Psoas muscle (tissue), 8 donors: Measurements from ENCODE around the gene POLR2J3. TPM values are rescaled to one million over a fixed set of nuclear protein-coding genes. Genes with fewer than 3 reads are reported as not detected.
A peak's percentile ranks its signal among the peaks of the same experiment; 100 is the strongest.
"Not testable (repeated sequence)": the region's sequence is repeated elsewhere in the genome, so short reads cannot be mapped to it uniquely, and the experiment has no call there.

Experiments
- ATAC-seq, 4 donors: fragments of 200-7000 bp; cut with Tn5 transposase; one replicate each; pipeline ENCODE4 v1.9.1; 2020; ENCODE audit warnings: moderate library complexity in 3 of 4, mild to moderate bottlenecking in 2 of 4
- DNase-seq, 2 donors: peaks; one replicate each; pipeline ENCODE4 v3.0.0-alpha.2; 2020
- H3K27ac ChIP-seq: fragments of 200-600 bp; one replicate; pipeline ENCODE4 v1.8.0; 2022
- H3K27me3 ChIP-seq, 3 donors: fragments of 200-600 bp in 1 of 3; one replicate each; pipeline versions ENCODE4 v1.6.1 to v1.8.0; 2013 to 2022; ENCODE audit warnings: low read length in 2 of 3, mild to moderate bottlenecking in 2 of 3, moderate library complexity in 1 of 3; ENCODE audit not compliant: insufficient read depth in 3 of 3
- H3K36me3 ChIP-seq, 2 donors: fragments of 200-600 bp in 1 of 2; one replicate each; pipeline versions ENCODE4 v1.6.1 to v1.8.0; 2013 to 2022; ENCODE audit warnings: low read depth in 1 of 2, mild to moderate bottlenecking in 1 of 2, moderate library complexity in 1 of 2; ENCODE audit not compliant: insufficient read depth in 1 of 2
- H3K4me1 ChIP-seq: fragments of 200-600 bp; one replicate; pipeline ENCODE4 v1.8.0; 2022
- H3K4me3 ChIP-seq: fragments of 200-600 bp; one replicate; pipeline ENCODE4 v1.8.0; 2022; ENCODE audit warnings: mild to moderate bottlenecking
- H3K9me3 ChIP-seq: fragments of 200-600 bp; one replicate; pipeline ENCODE4 v1.8.0; 2022
- WGBS, 3 donors: extraction: QIAGEN DNeasy Blood & Tissue Kit; methylation state at CpG; one replicate each; pipeline versions ENCODE4 v1.1.6 to v1.1.7; 2013; 5-methylcytosine and 5-hydroxymethylcytosine counted together
- intact Hi-C, 2 donors: fragments of 100-400 bp; cut with DNase I; formaldehyde crosslinking; loops; one replicate each; pipeline versions ENCODE4 v1.11.0 to v1.14.2; 2022
- long read RNA-seq, 2 donors: library from polyadenylated mRNA; unstranded; transcript quantifications; one replicate each; pipeline ENCODE4 v2.0.0, GENCODE V29; 2021
- polyA plus RNA-seq, 3 donors: library from polyadenylated mRNA; stranded (reverse); fragments of 200-250 nt; gene quantifications; one replicate each; pipeline ENCODE4 v1.2.3, GENCODE V29; 2013
- total RNA-seq, 4 donors: library from RNA; stranded (reverse); fragmentation: NEBNext Ultra II Directional in 2 of 4; extraction: Animal tissue kit (Norgen Biotek cat#: 25700) in 2 of 4; gene quantifications; one replicate each; pipeline versions ENCODE4 v1.2.1 to v1.2.4, GENCODE V29; 2021 to 2023
- TF ChIP-seq, protein P1 (sequence below): fragments of 200-600 bp; IDR thresholded peaks from one replicate; pipeline ENCODE4 v1.8.0; 2022; ENCODE audit warnings: antibody characterized with exemption
- donor health status: healthy with polysubstance abuse.
- donor health status: DM: no; HTN: no; CAD: no; lungs with moderate emphysema.
- donor health status: Bipolar disorder and iron deficiency.
- donor health status: healthy.
- donor health status: DM: yes; HTN: yes; CAD: no.
- donor health status: DM: no; HTN: no; CAD: no.
- donor health status: DM: no; HTN: no; CAD: no.
- donor health status: DM: yes; HTN: yes; CAD: no.

The POLR2J3 gene
- total RNA-seq (10 to 100 TPM in 2 of 4 donors, 1 to 10 TPM in 2; 9.3 to 14.6 (median 11.1) TPM), polyA plus RNA-seq (10 to 100 TPM; 35.4 to 85.3 (median 46.0) TPM)
- long read RNA-seq, donor 1, partial matches to known transcripts = 0 of 2 reads
- long read RNA-seq, donor 1, other reads (novel, unspliced or antisense) = 0 of 2 reads
- long read RNA-seq, donor 2, full-length matches to known transcripts = 10 of 11 reads
- long read RNA-seq, donor 2, partial matches to known transcripts = 0 of 11 reads
- long read RNA-seq, donor 2, other reads (novel, unspliced or antisense) = 1 of 11 reads

DNA sequence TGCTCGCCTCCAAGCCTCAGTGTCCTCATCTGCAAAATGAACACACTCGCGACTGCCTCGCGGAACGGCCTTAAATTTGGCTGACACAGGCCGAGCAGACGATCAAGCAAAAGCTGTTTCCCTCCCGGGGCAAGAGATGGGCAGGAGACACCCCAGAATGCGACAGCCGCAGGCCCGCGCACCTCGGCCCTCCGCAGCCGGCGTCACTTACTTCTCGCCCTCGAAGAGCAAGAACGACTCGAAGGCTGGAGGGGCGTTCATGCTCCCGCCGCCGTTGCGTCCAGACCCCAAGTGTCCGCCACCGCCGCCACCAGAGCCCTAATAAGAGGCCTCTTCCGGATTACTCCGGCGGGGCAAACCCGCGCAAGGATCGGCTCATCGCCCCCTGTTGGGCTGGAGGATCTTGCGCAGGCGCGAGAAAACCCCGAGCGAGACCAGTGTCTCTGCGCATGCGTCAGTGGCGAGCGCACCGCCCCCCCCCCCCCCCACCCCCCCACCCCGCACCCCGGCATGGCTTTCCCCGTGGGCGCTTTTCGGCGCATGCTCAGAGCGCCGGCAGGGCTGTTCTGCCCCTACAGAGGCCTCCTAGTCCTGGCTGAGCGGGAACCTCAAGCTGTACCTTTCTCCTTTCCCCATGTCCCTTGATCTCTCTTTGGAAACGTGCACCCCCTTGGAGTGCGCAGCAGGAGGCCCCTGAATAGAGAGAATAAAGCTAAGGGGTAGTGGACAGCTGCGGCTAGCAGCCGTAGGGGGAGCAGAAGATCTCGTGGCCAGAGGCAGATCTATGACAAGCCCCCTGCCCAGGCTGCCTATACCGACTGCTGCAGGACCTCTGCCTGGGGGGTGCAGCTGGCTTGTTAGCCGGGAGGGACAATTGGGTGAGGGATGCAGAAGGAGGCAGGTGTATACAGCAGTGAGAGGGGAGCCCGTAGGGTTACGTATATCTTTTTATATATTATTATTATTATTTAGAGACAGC is at the start of gene POLR2J3:
POLR2J3 (minus strand) TSS at position 323 of the 979 bp plus-strand sequence; CDS start at position 261, 62 bp downstream.
- 0% methylated on average over 41 to 54 of the region's 64 CpGs for WGBS, 3 donors
- H3K9me3 ChIP-seq, H3K27me3 ChIP-seq, H3K36me3 ChIP-seq, intact Hi-C loops, H3K4me1 ChIP-seq: not testable (repeated sequence)
- ATAC-seq (peak; percentile 88 to 93 (median 92)), DNase-seq (peak; percentile 97 to 99)
- TF ChIP-seq, protein P1, sequence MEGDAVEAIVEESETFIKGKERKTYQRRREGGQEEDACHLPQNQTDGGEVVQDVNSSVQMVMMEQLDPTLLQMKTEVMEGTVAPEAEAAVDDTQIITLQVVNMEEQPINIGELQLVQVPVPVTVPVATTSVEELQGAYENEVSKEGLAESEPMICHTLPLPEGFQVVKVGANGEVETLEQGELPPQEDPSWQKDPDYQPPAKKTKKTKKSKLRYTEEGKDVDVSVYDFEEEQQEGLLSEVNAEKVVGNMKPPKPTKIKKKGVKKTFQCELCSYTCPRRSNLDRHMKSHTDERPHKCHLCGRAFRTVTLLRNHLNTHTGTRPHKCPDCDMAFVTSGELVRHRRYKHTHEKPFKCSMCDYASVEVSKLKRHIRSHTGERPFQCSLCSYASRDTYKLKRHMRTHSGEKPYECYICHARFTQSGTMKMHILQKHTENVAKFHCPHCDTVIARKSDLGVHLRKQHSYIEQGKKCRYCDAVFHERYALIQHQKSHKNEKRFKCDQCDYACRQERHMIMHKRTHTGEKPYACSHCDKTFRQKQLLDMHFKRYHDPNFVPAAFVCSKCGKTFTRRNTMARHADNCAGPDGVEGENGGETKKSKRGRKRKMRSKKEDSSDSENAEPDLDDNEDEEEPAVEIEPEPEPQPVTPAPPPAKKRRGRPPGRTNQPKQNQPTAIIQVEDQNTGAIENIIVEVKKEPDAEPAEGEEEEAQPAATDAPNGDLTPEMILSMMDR = peak; percentile 54
- peak within 1 kb of the TSS; percentile 77 for H3K27ac ChIP-seq
- H3K4me3 ChIP-seq = peak within 1 kb of the TSS; percentile 75

DNA sequence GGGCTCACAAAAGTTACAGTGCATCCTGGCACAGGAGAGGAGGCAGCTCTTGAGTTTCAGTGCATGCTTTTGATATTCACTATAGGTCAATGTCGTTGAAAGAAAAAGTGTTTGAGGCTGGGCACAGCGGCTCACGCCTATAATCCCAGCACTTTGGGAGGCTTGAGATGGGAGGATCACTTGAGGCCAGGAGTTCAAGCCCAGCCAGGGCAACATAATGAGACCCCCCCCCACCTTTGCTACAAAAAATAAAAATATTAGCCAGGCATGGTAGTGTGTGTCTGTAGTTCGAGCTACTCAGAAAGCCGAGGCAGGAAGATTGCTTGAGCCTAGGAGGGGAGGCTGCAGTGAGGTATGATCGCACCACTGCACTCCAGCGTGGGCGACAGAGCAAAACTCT is 45.7 kb upstream of the POLR2J3 start:
- ATAC-seq, H3K4me3 ChIP-seq, H3K27me3 ChIP-seq, intact Hi-C loops, H3K27ac ChIP-seq, H3K4me1 ChIP-seq, H3K36me3 ChIP-seq, DNase-seq, H3K9me3 ChIP-seq: not testable (repeated sequence)
- WGBS, 3 donors = 80 to 89% (median 83%) methylated on average over 3 to 5 of the region's 8 CpGs

DNA sequence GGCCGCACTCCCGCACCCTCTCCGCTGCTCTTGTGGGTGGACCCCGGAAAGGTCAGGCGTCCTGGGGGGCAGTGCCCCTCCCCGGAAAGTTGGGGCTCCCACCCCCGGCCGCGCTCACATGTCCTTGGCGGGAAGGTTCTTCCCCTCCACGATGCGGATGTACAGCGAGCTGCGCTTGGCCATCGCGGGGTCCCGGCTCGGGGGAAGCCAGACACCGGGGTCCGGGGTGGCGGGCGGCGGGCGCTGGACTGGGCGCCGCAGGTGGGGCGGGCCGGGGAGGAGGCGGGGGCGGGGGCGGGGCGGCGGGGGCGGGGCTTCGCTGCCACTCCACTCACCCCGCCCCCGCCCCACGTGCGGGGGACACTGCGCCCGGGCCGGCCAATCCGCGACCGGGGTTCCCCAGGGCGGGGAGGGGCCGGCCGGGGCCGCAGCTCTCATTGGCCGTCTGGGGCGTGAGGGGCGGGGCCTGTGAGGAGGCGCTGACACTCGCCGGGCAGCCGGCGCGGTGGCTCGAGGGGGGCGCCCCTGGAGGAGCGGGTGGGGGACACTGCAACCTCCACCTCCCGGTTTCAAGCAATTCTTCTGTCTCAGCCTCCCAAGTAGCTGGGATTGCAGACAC is 44.2 kb upstream of the POLR2J3 start, which contains the start of gene RASA4:
RASA4 (minus strand) TSS at position 250 of the 619 bp plus-strand sequence; CDS start at position 183, 67 bp downstream.
- H3K4me1 ChIP-seq, H3K27me3 ChIP-seq, H3K36me3 ChIP-seq, intact Hi-C loops, H3K9me3 ChIP-seq: not testable (repeated sequence)
- DNase-seq = peak; percentile 53 to 73
- 0 to 1% (median 1%) methylated on average over 11 to 22 of the region's 62 CpGs for WGBS, 3 donors
- Histone ChIP-seq H3K4me3 (peak within 1 kb of the TSS; percentile 61), H3K27ac (peak within 1 kb of the TSS; percentile 80)
- ATAC-seq = peak; percentile 69 to 76 (median 72)

DNA sequence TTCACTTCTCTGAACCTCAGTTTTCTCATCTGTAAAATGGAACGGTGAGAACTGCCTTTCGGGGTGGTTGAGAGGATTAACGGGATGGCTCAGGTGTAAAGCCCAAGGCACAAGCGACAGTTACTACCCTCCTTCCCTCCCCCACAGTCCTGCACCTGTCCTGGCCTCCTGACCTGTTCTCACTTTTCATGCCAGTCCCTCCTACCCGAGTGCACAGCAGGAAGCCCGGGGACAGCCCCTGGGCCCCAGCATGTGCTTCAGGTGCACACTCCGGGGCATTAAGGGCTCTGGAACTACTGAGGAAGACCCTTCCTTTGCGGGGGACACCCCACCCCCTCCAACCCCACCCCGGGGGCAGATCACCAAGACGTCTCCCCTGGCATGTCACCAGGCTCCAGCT is 43.5 kb upstream of the POLR2J3 start:
- H3K27ac ChIP-seq, H3K36me3 ChIP-seq, H3K27me3 ChIP-seq, H3K9me3 ChIP-seq, intact Hi-C loops, H3K4me1 ChIP-seq, DNase-seq, H3K4me3 ChIP-seq: not testable (repeated sequence)
- ATAC-seq = peak in 3 of 4 donors; percentile 2 to 52 (median 12)
- WGBS, 3 donors = no CpG with 5 or more reads among the region's 10 CpGs

DNA sequence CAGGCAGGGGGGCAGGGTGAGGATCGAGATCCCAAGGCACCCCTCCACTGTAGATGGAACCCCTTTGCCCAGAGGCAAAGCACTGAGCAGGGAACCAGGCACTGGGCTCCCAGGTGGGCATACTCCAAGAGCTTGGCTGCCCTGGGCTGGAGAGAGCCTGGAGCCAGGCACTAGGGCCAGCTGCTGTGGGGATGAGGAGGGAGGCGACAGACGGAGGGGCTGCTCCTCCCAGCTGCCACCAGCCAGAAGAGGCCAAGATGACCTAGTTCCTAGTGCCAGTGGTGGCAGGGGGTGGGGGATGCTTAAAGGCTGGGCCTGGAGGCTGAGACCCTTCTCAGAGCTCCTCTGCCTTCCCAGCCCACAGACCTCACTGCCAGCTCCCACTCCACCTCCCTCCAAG is 42.5 kb upstream of the POLR2J3 start:
- H3K9me3 ChIP-seq, H3K36me3 ChIP-seq, intact Hi-C loops, H3K27ac ChIP-seq, H3K4me1 ChIP-seq, H3K4me3 ChIP-seq, H3K27me3 ChIP-seq, DNase-seq: not testable (repeated sequence)
- peak; percentile 24 to 59 (median 39) for ATAC-seq
- WGBS, 3 donors = no CpG with 5 or more reads among the region's 3 CpGs

DNA sequence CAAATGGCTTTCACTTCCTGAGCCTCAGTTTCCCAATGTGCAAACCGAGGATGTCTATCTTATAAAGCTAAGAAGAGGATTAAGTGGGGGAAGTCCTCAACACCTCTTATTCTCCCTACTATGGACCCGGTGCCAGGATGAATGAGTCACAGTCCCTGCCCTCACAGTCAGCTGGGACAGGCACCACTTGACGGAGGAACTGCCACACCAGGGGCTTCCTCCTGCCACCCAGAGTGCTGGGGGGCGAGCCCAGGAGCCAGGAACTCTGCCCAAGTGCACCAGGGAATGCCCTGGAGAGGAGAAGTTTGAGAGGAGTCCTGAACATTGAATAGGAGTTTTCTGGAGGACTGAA is 41.9 kb upstream of the POLR2J3 start:
- H3K27me3 ChIP-seq, intact Hi-C loops, H3K4me1 ChIP-seq, DNase-seq, H3K4me3 ChIP-seq, H3K9me3 ChIP-seq, H3K36me3 ChIP-seq, H3K27ac ChIP-seq: not testable (repeated sequence)
- WGBS, 3 donors = no CpG with 5 or more reads among the region's 4 CpGs
- peak; percentile 49 to 67 (median 59) for ATAC-seq

DNA sequence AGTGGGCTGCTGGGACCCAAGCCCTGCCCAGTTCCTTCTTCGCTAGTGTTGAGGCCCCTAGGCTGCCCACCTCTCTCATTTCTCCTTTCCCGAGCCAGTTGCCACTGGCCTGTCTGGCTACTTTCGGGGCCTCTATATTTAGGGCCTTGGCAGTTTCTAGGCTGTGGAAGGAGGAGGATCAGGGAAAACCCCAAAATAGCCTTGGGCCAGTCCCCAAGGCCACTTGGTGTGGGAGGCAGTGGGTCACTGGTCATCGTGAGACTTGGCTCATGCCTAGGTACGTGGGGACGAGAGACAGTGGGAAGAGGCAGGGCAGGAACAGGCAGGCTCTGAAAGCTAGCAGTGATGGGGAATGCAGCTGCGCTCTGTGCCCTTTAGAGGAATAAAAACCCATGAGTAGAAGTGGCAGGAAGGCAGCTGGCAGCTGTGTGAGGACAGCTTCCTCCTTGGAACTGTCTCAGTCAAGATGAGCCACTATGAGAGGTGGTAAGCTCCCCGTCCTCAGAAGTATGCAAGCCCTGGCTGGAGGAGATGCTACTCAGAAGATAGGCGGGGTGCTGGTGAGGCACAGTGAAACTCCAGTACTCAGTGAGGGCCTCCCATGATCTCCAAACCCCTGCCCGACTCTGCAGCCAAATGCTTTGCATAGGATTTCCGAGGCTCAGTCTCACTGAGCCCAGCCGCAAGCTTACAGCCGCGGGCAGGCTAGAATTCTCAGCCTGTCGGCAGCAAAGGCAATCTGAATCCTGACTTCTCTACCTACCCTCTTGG is 41.4 kb upstream of the POLR2J3 start:
- H3K4me3 ChIP-seq, intact Hi-C loops, H3K4me1 ChIP-seq, H3K9me3 ChIP-seq, H3K36me3 ChIP-seq, H3K27me3 ChIP-seq: not testable (repeated sequence)
- ATAC-seq (peak; percentile 36 to 62 (median 48)), DNase-seq (peak; percentile 30 to 69)
- H3K27ac ChIP-seq = peak overlapping the region; percentile 85
- 17 to 37% (median 17%) methylated on average over 2 to 5 of the region's 15 CpGs for WGBS, 3 donors

DNA sequence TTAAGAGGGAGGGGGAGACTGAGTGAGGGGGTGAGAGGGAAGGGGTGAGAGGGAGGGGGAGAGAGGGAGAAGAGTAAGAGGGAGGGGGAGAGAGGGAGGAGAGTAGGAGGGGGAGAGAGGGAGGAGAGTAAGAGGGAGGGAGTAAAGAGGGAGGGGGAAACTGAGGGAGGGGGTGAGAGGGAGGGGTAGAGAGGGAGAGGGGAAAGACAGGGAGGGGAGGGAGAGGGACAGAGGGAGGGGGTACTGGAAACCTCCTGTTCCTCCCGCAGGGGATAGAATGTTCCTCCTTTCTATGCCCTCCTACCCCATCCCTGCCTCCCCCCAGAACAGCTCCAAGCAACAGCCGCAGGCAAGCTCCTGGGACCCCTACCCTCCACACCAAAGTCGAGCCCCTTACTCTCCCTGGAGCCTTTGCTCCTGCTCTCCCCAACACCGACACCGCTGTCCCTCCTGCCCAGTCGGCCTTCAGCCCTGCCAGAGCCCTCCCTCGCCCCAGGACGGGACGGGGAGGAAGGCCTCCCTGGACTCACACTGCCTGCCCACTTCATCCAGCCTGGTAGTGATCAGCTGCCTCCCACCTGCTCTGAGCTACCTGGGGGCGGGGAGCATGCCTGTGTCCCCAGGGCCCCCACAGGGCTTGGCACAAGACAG is 39.4 kb upstream of the POLR2J3 start:
- intact Hi-C loops, H3K36me3 ChIP-seq, H3K27me3 ChIP-seq, H3K9me3 ChIP-seq, H3K4me1 ChIP-seq: not testable (repeated sequence)
- peak; percentile 48 to 72 for DNase-seq
- peak overlapping the region; percentile 47 for H3K4me3 ChIP-seq
- ATAC-seq = peak in 3 of 4 donors; percentile 13 to 21 (median 17)
- peak overlapping the region; percentile 65 for H3K27ac ChIP-seq
- 2 to 13% (median 4%) methylated on average over 6 to 8 of the region's 10 CpGs for WGBS, 3 donors

DNA sequence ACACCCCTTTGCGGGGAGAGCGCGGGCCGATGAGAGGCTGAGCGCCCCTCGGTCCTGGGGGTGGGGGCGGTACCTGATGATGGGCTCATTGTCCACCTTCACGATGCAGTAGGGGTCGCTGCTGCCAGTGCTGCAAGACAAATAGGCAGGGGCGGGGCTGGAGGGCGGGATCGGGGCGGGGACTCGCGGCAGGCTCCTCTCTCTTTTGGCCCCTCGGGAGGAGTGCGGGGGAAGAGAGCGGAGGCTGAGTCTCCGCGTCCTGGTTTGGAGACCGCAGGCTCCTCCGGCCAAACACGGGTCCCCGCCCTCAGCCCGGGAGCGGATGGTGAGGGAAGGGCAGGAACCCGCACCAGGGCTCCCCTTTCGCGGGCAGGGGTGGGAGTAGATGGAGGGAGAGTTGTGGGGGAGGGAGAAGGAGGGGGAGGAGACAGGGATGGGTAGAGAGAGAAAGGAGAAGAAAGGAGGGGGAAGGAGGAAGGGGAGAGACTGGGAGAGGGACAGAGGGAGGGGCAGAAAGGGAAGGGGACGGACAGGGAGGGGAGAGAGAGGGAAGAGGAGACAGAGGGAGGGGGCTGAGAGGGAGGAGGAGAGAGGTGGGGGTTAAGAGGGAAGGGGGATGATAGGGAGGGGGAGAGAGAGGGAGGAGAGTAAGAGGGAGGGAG is 38.8 kb upstream of the POLR2J3 start:
- H3K27ac ChIP-seq, DNase-seq, H3K4me3 ChIP-seq, H3K27me3 ChIP-seq, intact Hi-C loops, H3K36me3 ChIP-seq, H3K9me3 ChIP-seq, H3K4me1 ChIP-seq: not testable (repeated sequence)
- ATAC-seq = peak; percentile 28 to 61 (median 50)
- WGBS, 3 donors = no CpG with 5 or more reads among the region's 30 CpGs
